Measurements from ENCODE around the gene TBC1D12.
"Not testable (repeated sequence)": the region's sequence is repeated elsewhere in the genome, so short reads cannot be mapped to it uniquely, and the experiment has no call there.

The TBC1D12 gene

DNA sequence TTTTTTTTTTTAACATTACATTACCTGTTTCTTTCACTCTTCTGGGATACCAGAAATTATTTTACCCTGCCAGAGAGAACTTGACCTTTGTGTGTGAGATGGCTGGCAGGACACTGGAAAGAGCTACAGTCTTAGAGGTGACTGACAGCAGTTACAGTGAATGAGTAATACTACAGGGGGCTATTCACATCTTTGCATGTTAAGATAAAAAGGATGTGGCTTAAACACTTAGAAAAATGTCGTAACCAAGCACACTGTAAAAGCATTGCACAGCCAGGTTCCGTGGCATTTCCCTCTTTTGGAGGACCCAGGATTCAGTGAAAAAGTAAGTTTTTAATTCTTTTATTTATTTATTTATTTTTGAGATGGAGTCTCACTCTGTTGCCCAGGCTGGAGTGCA lies 18.8 kb upstream of the TBC1D12 start:
- Histone ChIP-seq H3K27me3 (ENCODE audit: insufficient read depth, low read length) (no peaks in the 10 kb centered on the region), H3K36me3 (ENCODE audit: insufficient read depth, low read length) (no peaks in the 10 kb centered on the region), H2AFZ (ENCODE audit: low read depth, low read length) (no peak overlapping the region), H3K4me3 (ENCODE audit: low read length) (no peak overlapping the region), H3K9me3 (ENCODE audit: low read length) (peaks cover 2% of the 10 kb centered on the region), H3K4me1 (ENCODE audit: insufficient read depth, low read length) (no peaks in the 10 kb centered on the region)

DNA sequence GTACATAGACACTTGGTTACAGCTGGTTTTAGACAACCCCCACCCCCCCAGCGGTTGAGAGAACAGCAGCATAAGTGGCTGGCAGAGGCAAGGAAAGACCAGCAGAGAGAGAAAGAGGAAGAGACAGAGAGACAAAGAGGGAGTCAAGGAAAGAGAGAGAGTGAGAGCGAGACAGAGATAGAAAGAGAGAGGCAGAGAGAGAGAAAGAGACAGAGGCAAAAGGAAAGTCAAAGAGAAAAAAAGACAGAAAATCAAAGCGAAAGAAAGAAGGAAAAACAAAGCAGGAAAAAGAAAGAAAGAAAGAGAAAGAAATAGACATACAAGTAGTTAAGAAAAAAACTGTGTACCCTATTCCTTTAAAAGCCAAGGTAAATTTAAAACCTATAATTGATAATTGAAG lies 16.6 kb upstream of the TBC1D12 start:
- H3K36me3 ChIP-seq (ENCODE audit: insufficient read depth, low read length); H3K27me3 ChIP-seq (ENCODE audit: insufficient read depth, low read length); H3K9me3 ChIP-seq (ENCODE audit: low read length); H3K4me1 ChIP-seq (ENCODE audit: insufficient read depth, low read length); H2AFZ ChIP-seq (ENCODE audit: low read depth, low read length); H3K4me3 ChIP-seq (ENCODE audit: low read length): not testable (repeated sequence)

DNA sequence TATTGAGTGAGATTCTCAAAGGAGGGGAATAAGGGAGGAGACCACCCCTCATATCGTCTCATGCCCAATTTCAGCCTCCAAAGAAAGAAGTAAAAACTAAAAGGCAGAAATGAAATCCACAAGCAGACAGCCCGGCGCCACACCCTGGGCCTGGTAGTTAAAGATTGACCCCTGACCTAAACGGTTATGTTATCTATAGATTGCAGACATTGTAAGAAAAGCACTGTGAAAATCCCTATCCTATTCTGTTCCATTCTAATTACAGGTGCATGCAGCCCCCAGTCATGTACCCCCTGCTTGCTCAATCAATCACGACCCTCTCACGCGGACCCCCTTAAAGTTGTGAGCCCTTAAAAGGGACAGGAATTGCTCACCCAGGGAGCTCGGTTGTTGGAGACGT lies 10.2 kb upstream of the TBC1D12 start:
- H3K4me1 ChIP-seq (ENCODE audit: insufficient read depth, low read length); H3K27me3 ChIP-seq (ENCODE audit: insufficient read depth, low read length); H3K4me3 ChIP-seq (ENCODE audit: low read length); H3K36me3 ChIP-seq (ENCODE audit: insufficient read depth, low read length); H2AFZ ChIP-seq (ENCODE audit: low read depth, low read length); H3K9me3 ChIP-seq (ENCODE audit: low read length): not testable (repeated sequence)

DNA sequence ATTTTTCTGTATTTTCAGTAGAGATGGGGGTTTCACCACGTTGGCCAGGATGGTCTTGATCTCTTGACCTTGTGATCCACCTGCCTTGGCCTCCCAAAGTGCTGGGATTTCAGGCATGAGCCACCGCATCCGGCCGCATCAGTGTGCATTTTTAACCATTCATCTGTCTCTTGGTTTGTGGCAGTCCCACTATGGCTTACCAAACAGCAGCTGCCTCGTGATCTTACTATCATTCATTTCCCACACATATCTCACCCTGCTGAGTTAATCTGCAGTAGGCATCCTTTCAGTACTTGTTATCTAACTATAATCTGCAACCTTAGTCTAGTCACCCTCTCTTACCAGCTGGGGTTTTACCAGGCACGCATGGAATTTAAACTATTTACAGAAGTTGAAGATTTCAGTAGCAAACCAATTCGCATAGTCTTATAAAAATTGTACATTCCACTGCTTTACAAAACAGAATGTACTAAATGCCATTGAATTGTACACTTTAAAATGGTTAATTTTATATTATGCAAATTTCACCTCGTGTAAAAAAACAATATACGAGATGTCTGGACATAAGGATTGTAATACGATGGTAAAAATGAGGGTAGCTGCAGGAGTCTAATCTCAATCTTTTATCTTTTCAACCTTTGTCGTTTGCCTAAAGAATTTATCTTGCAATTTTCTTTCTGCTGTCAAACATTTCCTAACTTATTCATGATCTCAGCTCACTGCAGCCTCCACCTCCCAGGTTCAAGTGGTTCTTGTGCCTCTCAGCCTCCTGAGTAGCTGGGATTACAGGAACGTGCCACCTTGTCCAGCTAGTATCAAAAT lies 4.6 kb upstream of the TBC1D12 start:
- Histone ChIP-seq H3K27me3 (ENCODE audit: insufficient read depth, low read length) (no peaks in the 10 kb centered on the region), H3K4me3 (ENCODE audit: low read length) (no peak overlapping the region), H3K9me3 (ENCODE audit: low read length) (no peaks in the 10 kb centered on the region), H3K36me3 (ENCODE audit: insufficient read depth, low read length) (no peaks in the 10 kb centered on the region), H3K4me1 (ENCODE audit: insufficient read depth, low read length) (no peaks in the 10 kb centered on the region), H2AFZ (ENCODE audit: low read depth, low read length) (no peak overlapping the region)

DNA sequence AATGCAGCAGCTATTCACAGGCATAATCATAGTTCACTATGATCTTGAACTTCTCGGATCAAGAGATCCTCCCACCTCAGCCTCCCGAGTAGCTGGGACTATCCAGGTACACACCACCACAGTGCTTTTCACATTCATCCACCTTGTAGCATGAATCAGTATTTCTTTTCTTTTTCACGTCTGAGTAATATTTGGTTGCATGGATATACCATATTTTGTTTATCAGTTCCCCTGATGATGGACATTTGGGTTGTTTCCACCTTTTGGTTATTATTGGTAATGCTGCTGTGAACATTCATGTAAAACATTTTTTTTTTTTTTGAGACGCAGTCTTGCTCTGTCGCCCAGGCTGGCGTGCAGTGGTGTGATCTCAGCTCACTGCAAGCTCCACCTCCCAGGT lies 3.6 kb upstream of the TBC1D12 start:
- no peaks in the 10 kb centered on the region for H3K9me3 ChIP-seq (ENCODE audit: low read length)

DNA sequence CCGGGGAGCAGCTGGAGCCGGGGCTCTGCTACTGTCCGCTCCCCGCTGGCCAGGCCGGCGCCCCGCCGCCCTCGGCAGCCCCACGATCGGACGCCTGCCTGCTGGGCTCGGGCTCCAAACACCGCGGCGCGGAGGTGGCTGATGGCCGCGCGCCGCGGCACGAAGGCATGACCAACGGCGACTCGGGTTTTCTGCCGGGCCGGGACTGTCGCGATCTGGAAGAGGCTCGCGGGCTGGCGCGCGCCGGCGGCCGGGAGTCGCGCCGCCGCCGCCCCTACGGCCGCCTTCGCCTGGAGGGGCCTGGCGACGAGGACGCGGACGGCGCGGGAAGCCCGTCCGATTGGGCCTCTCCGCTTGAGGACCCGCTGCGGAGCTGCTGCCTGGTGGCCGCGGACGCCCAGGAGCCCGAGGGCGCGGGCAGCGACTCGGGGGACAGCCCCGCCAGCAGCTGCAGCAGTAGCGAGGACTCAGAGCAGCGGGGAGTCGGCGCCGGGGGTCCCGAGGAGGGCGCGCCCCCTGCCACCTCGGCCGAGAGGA lies 570 bp downstream of the TBC1D12 start:
- Histone ChIP-seq H3K27me3 (ENCODE audit: insufficient read depth, low read length) (no peaks in the 10 kb centered on the region), H3K9me3 (ENCODE audit: low read length) (no peaks in the 10 kb centered on the region), H3K4me1 (ENCODE audit: insufficient read depth, low read length) (peaks cover 7% of the 10 kb centered on the region), H3K36me3 (ENCODE audit: insufficient read depth, low read length) (no peaks in the 10 kb centered on the region), H2AFZ (ENCODE audit: low read depth, low read length) (peak overlapping the region; percentile 68), H3K4me3 (ENCODE audit: low read length) (peak overlapping the region; percentile 79)

More for the DNA sequence above, 3.6 kb upstream of the TBC1D12 start:
- H3K4me3 ChIP-seq (ENCODE audit: low read length): no peak overlapping the region
- no peak overlapping the region for H2AFZ ChIP-seq (ENCODE audit: low read depth, low read length)
- H3K27me3 ChIP-seq (ENCODE audit: insufficient read depth, low read length): no peaks in the 10 kb centered on the region
- no peaks in the 10 kb centered on the region for H3K36me3 ChIP-seq (ENCODE audit: insufficient read depth, low read length)
- no peaks in the 10 kb centered on the region for H3K4me1 ChIP-seq (ENCODE audit: insufficient read depth, low read length)

DNA sequence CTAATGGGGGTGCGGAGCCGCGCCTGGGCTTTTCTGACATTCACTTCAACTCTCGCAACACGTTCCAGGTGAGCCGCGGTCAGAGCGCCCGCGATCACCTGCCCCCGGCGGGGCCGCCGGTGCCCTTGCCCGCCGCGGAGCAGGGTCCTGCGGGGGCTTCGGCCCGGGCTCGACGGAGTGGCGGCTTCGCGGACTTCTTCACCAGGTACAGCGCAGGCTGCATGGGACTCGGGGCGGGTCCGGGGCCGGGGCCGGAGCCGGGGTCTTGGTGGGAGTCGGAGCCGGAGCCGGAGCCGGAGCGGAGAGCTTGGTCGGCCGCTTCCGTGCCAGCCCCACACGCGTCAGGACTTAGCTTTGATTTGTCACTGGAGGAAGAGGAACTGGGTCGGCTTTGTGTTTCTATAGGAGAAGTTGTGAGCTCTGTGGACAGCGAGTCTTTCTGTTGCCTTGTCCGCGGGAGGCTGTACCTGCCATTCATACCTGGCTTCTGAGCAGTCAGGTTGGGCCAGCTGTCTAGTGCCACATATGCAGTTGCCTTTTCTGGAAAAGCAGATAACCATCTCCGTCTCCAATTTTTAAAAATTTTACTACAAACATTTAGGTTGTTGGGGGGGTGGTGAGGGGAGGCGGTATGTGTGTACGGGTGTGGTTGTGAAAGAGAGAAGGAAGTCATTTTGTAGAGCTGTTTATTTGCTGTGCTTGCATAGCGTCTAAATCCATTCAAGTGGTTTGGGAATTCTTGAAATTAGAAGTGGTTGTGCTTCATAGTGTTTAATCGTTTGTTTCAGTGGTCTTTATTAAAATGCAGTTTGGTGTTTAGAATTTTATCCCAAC lies 1.3 kb downstream of the TBC1D12 start:
- Histone ChIP-seq H3K4me3 (ENCODE audit: low read length) (peak overlapping the region; percentile 79), H3K4me1 (ENCODE audit: insufficient read depth, low read length) (peaks cover 9% of the 10 kb centered on the region), H3K27me3 (ENCODE audit: insufficient read depth, low read length) (no peaks in the 10 kb centered on the region), H2AFZ (ENCODE audit: low read depth, low read length) (peak overlapping the region; percentile 68), H3K36me3 (ENCODE audit: insufficient read depth, low read length) (no peaks in the 10 kb centered on the region), H3K9me3 (ENCODE audit: low read length) (no peaks in the 10 kb centered on the region)

DNA sequence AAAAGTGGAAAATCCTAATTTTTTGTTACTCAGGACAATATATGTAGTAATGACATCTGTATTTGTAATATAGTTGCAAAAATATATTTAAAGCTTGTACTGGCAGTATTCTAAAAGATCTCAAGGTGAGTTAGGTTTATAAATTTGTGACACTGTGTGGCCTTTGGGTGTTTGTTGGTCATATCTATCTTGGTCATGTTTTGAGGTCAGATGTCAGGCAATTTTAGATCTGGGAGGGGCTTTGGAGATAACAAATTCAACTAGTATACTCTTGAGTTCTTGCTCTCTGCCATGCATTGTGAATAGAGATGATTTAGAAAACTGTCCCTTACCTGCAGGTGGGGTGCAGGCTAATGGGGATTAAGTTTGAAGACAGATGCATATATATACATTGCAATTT lies 3.1 kb downstream of the TBC1D12 start:
- Histone ChIP-seq H3K4me3 (ENCODE audit: low read length) (no peak overlapping the region), H3K36me3 (ENCODE audit: insufficient read depth, low read length) (no peaks in the 10 kb centered on the region), H3K4me1 (ENCODE audit: insufficient read depth, low read length) (peaks cover 18% of the 10 kb centered on the region), H2AFZ (ENCODE audit: low read depth, low read length) (no peak overlapping the region), H3K9me3 (ENCODE audit: low read length) (no peaks in the 10 kb centered on the region), H3K27me3 (ENCODE audit: insufficient read depth, low read length) (no peaks in the 10 kb centered on the region)

DNA sequence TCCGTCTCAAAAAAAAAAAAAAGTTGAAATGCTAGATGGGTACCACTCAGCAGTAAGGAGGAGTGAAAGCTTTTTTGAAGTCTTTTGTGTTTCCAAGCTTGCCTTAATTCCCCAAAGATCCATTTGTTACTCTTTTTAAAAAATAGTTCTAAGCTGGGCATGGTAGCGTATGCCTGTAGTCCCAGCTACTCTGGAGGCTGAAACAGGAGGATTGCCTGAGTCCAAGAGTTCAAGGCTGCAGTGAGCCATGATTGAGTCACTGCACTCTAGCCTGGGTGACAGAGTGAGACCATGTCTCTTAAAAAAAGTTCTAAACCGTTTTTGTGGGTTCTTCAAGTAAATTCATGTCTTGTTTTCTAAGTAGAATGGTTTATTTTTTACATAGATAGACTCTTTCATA lies 5.3 kb downstream of the TBC1D12 start:
- Histone ChIP-seq H3K9me3 (ENCODE audit: low read length) (no peaks in the 10 kb centered on the region), H2AFZ (ENCODE audit: low read depth, low read length) (no peak overlapping the region), H3K36me3 (ENCODE audit: insufficient read depth, low read length) (no peaks in the 10 kb centered on the region), H3K4me1 (ENCODE audit: insufficient read depth, low read length) (peaks cover 18% of the 10 kb centered on the region), H3K4me3 (ENCODE audit: low read length) (no peak overlapping the region), H3K27me3 (ENCODE audit: insufficient read depth, low read length) (no peaks in the 10 kb centered on the region)

DNA sequence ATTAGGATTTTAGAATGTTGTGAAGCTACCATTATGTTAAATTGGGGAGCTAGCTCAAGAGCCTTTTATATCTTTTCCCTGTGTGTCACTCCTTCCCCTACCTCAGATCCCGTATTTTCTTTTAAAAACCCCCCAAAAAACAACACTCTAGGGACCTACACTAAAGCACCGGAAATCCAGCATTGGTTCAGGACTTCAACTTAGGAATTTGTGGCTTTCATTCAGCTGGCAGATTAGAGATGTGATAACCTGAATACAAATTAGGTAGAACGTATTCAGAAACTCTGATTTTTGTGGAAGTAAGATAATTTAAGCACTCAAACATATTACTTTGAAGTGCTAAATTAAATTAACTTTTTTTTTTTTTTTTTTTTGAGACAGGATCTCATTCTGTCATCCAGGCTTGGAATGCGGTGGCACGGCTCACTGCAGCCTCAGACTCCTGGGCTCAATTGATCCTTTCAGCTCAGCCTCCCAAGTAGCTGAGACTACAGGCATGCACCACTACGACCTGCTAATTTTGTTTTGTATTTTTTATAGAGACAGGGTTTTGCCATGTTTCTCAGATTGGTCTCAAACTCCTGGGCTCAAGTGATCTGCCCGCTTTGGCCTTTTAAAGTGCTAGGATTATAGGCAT lies 6.8 kb downstream of the TBC1D12 start:
- peaks cover 18% of the 10 kb centered on the region for H3K4me1 ChIP-seq (ENCODE audit: insufficient read depth, low read length)
- H3K9me3 ChIP-seq (ENCODE audit: low read length): no peaks in the 10 kb centered on the region
- H3K27me3 ChIP-seq (ENCODE audit: insufficient read depth, low read length): no peaks in the 10 kb centered on the region
- no peaks in the 10 kb centered on the region for H3K36me3 ChIP-seq (ENCODE audit: insufficient read depth, low read length)
- H3K4me3 ChIP-seq (ENCODE audit: low read length): peak overlapping the region; percentile 11
- H2AFZ ChIP-seq (ENCODE audit: low read depth, low read length): no peak overlapping the region

DNA sequence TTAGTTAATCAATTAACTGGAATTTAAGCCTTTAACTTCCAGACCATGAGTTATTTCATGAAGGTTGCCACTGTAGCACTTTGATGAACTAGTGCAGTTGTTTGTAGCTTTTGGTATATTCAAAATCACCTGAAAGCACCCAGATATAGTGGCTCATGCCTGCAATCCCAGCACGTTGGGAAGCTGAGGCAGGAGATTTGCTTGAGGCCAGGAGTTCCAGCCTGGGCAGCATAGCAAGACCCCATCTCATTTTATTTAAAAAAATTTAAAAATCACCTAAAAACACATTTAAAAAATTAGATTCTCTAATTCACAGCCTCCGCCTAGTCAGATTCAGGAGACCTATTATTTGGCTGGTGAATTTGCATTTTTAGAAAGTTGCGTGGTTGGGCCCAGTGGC lies 9.0 kb downstream of the TBC1D12 start:
- H2AFZ ChIP-seq (ENCODE audit: low read depth, low read length): no peak overlapping the region
- peaks cover 12% of the 10 kb centered on the region for H3K4me1 ChIP-seq (ENCODE audit: insufficient read depth, low read length)
- H3K27me3 ChIP-seq (ENCODE audit: insufficient read depth, low read length): no peaks in the 10 kb centered on the region
- no peaks in the 10 kb centered on the region for H3K36me3 ChIP-seq (ENCODE audit: insufficient read depth, low read length)
- H3K4me3 ChIP-seq (ENCODE audit: low read length): no peak overlapping the region
- no peaks in the 10 kb centered on the region for H3K9me3 ChIP-seq (ENCODE audit: low read length)

DNA sequence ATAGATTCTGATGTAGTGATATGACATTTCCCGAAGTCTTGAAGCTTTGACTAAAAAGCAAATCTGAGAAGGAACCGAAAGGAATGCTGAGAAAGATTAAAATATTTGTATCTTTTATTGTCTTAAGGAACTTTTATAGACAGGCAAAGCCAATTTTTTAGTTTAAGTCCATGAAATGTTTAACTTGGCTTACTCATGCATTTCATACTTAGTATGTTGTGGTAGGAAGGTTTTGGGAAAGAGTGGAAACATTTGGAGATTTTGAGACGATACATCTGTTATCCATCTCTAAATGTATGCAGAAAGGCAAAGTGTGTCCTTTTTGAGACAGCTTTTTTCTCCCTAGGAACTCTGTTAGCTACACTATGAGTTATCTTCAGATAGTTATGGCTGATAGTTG lies 10.1 kb downstream of the TBC1D12 start:
- Histone ChIP-seq H3K4me3 (ENCODE audit: low read length) (no peak overlapping the region), H3K27me3 (ENCODE audit: insufficient read depth, low read length) (no peaks in the 10 kb centered on the region), H2AFZ (ENCODE audit: low read depth, low read length) (no peak overlapping the region), H3K36me3 (ENCODE audit: insufficient read depth, low read length) (no peaks in the 10 kb centered on the region), H3K9me3 (ENCODE audit: low read length) (no peaks in the 10 kb centered on the region), H3K4me1 (ENCODE audit: insufficient read depth, low read length) (peaks cover 12% of the 10 kb centered on the region)

DNA sequence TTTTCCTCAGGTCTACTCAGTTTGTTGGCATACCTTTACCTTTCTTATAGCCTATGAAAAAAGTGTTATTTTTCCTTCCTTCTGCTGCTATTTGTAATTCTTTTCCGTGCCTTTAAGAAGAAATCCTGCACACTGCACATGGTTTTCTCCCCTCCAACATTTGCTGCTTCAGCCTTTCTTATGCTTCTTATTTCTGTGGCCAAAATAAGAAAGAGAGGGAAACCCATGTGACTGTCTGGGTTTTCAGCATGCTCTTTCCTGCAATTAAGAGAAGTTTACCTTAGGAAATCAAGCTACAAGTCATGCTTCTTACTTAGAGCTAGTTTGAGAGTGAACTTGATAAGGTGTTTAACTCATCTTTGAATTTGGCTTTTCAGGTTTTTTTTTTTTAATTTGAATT lies 11.0 kb downstream of the TBC1D12 start:
- Histone ChIP-seq H3K4me1 (ENCODE audit: insufficient read depth, low read length) (peaks cover 11% of the 10 kb centered on the region), H3K4me3 (ENCODE audit: low read length) (no peak overlapping the region), H3K27me3 (ENCODE audit: insufficient read depth, low read length) (no peaks in the 10 kb centered on the region), H2AFZ (ENCODE audit: low read depth, low read length) (no peak overlapping the region), H3K36me3 (ENCODE audit: insufficient read depth, low read length) (no peaks in the 10 kb centered on the region), H3K9me3 (ENCODE audit: low read length) (no peaks in the 10 kb centered on the region)
